Measurements from ENCODE around the gene LRRC41.

- TF ChIP-seq EZH2 (IDR thresholded peaks at IDR 0.05) = no peak
- no peak for TF ChIP-seq CTCF (IDR thresholded peaks at IDR 0.05)
- TF ChIP-seq EZH2phosphoT487 (IDR thresholded peaks at IDR 0.05) = no peak
Measured at GRCh38 chr1:46289976-46290375, 13.4 kb downstream of the LRRC41 start.
